Gastroesophageal sphincter (tissue), 4 donors: ENCODE measurements around the gene PRG3. TPM values are rescaled to one million over a fixed set of nuclear protein-coding genes. Genes with fewer than 3 reads are reported as not detected.
A peak's percentile ranks its signal among the peaks of the same experiment; 100 is the strongest.

Experiments used
- ATAC-seq: fragments of 150-250 bp; one replicate; pipeline ENCODE4 v1.9.1; 2016; ENCODE audit warnings: mild to moderate bottlenecking, moderate library complexity
- H3K27ac ChIP-seq, 4 donors: fragments of 200-600 bp; sonication (generic) in 3 of 4; 1 replicate in 3 of 4; 2 replicates in 1 of 4; pipeline ENCODE4 v1.5.1; 2016 to 2019
- H3K27me3 ChIP-seq: fragments of 200-600 bp; sonication (generic); one replicate; pipeline ENCODE4 v1.5.1; 2019
- H3K36me3 ChIP-seq, 2 donors: fragments of 200-600 bp; sonication (generic); one replicate each; pipeline ENCODE4 v1.5.1; 2019; ENCODE audit warnings: control low read depth in 1 of 2
- H3K4me1 ChIP-seq, 3 donors: fragments of 200-600 bp; sonication (generic); 1 replicate in 2 of 3; 2 replicates in 1 of 3; pipeline ENCODE4 v1.5.1; 2016 to 2019; ENCODE audit warnings: control low read depth in 2 of 3
- H3K4me3 ChIP-seq, 2 donors: fragments of 200-600 bp; sonication (generic); one replicate each; pipeline ENCODE4 v1.5.1; 2019; ENCODE audit warnings: mild to moderate bottlenecking in 1 of 2, moderate library complexity in 1 of 2
- H3K9me3 ChIP-seq, 3 donors: fragments of 200-600 bp; sonication (generic); one replicate each; pipeline ENCODE4 v1.5.1; 2017 to 2019; ENCODE audit warnings: control low read depth in 2 of 3
- CTCF ChIP-seq, 4 experiments: fragments of 200-600 bp in 2 of 4; fragments of 450-650 bp in 2 of 4; sonication (generic) in 1 of 4; IDR thresholded peaks; one replicate each; pipeline ENCODE4 v1.5.1; 2017 to 2019; ENCODE audit warnings: antibody characterized with exemption in 4 of 4, mild to moderate bottlenecking in 2 of 4, moderate library complexity in 2 of 4
- EP300 ChIP-seq: sonication (generic); formaldehyde crosslinking; IDR thresholded peaks from one replicate; pipeline ENCODE4 v1.6.1; 2017; ENCODE audit warnings: antibody characterized with exemption, mild to moderate bottlenecking
- POLR2A ChIP-seq, 2 donors: fragments of 450-650 bp; IDR thresholded peaks; one replicate each; pipeline ENCODE4 v1.6.1; 2017; ENCODE audit warnings: antibody characterized with exemption in 2 of 2, mild to moderate bottlenecking in 2 of 2, moderate library complexity in 1 of 2
- POLR2AphosphoS5 ChIP-seq: sonication (generic); formaldehyde crosslinking; IDR thresholded peaks from one replicate; pipeline ENCODE4 v1.6.1; 2017; ENCODE audit warnings: antibody characterized with exemption
- WGBS, 2 donors: methylation state at CpG; one replicate each; pipeline ENCODE4 v1.1.5; 2018; ENCODE audit warnings: low coverage in 1 of 2; 5-methylcytosine and 5-hydroxymethylcytosine counted together
- total RNA-seq, 4 donors: library from RNA; depleted of rRNA; stranded (reverse); fragments of >200 nt; gene quantifications; one replicate each; pipeline ENCODE4 v1.1.0, GENCODE V29; 2016

Gene PRG3
- total RNA-seq, 4 donors from 2014 or later, result not detected

- TF ChIP-seq POLR2A (IDR thresholded peaks at IDR 0.05) (no peak), CTCF (IDR thresholded peaks at IDR 0.05) (no peak), POLR2AphosphoS5 (no peak), EP300 (no peak)
- peaks cover 19% of the 10 kb centered on the region for H3K27me3 ChIP-seq
- no peak overlapping the region for H3K27ac ChIP-seq
- H3K9me3 ChIP-seq, result no peaks in the 10 kb centered on the region
- no peaks in the 10 kb centered on the region for H3K36me3 ChIP-seq
- H3K4me3 ChIP-seq, result no peak overlapping the region
- no peaks in the 10 kb centered on the region for H3K4me1 ChIP-seq
- no peak for ATAC-seq
- WGBS, 2 donors, result 39 to 55% methylated on average over 2 of the region's 2 CpGs
Observed at GRCh38 chr11:57391539-57391938, 10.6 kb upstream of the PRG3 start.

GRCh38 chr11:57391111-57391510 lies 10.2 kb upstream of the PRG3 start:
- H3K4me3 ChIP-seq, result no peak overlapping the region
- peaks cover 19% of the 10 kb centered on the region for H3K27me3 ChIP-seq
- ATAC-seq, result no peak
- no peaks in the 10 kb centered on the region for H3K36me3 ChIP-seq
- TF ChIP-seq POLR2A (IDR thresholded peaks at IDR 0.05), result no peak
- TF ChIP-seq POLR2AphosphoS5, result no peak
- TF ChIP-seq EP300, result no peak
- TF ChIP-seq CTCF (IDR thresholded peaks at IDR 0.05), result no peak
- no peaks in the 10 kb centered on the region for H3K4me1 ChIP-seq
- WGBS, 2 donors, result 89 to 93% methylated on average over 3 of the region's 3 CpGs
- H3K27ac ChIP-seq, result no peak overlapping the region
- no peaks in the 10 kb centered on the region for H3K9me3 ChIP-seq

- H3K4me3 ChIP-seq, result no peak within 1 kb of the TSS
- H3K27ac ChIP-seq, result no peak within 1 kb of the TSS
- WGBS, 2 donors, result 52 to 67% methylated on average over 1 to 2 of the region's 2 CpGs
- no peaks in the 10 kb centered on the region for H3K9me3 ChIP-seq
- no peaks in the 10 kb centered on the region for H3K4me1 ChIP-seq
- H3K36me3 ChIP-seq, result no peaks in the 10 kb centered on the region
- no peak for ATAC-seq
- peaks cover 19% of the 10 kb centered on the region for H3K27me3 ChIP-seq
- TF ChIP-seq EP300, result no peak
- no peak for TF ChIP-seq POLR2A (IDR thresholded peaks at IDR 0.05)
- no peak for TF ChIP-seq POLR2AphosphoS5
- TF ChIP-seq CTCF (IDR thresholded peaks at IDR 0.05), result no peak
Observed at GRCh38 chr11:57390535-57390934, 9.6 kb upstream of the PRG3 start, which contains the start of gene PRG2. Gene PRG2 (minus strand): TSS chr11:57390650. CDS start chr11:57389944, 706 bp downstream.

- Histone ChIP-seq H3K36me3 (no peaks in the 10 kb centered on the region), H3K4me3 (no peak overlapping the region), H3K4me1 (no peaks in the 10 kb centered on the region), H3K9me3 (no peaks in the 10 kb centered on the region), H3K27me3 (peaks cover 19% of the 10 kb centered on the region), H3K27ac (no peak overlapping the region)
- WGBS, 2 donors, result 71 to 72% methylated on average over 6 to 7 of the region's 16 CpGs
- TF ChIP-seq EP300, result no peak
- TF ChIP-seq CTCF (IDR thresholded peaks at IDR 0.05), result peak in 1 of 4 experiments; percentile 20
- ATAC-seq, result no peak
Observed at GRCh38 chr11:57387289-57388030, 6.5 kb upstream of the PRG3 start.
